Common myeloid progenitor, CD34-positive (primary cell): Measurements from ENCODE around the gene CYP3A4.

Source experiments
- CTCF ChIA-PET: fragments of 350-600 bp; sonication (Branson Sonifier 250); formaldehyde crosslinking; loops from one replicate; lab custom pipeline; 2021; ENCODE audit warnings: antibody characterized with exemption; lab: Charles Lee
- POLR2A ChIA-PET: fragments of 350-600 bp; sonication (Branson Sonifier 250); formaldehyde crosslinking; loops from one replicate; lab custom pipeline; 2021; ENCODE audit warnings: antibody characterized with exemption; lab: Charles Lee
- DNase-seq, 3 donors: peaks; one replicate each; pipeline versions ENCODE4 v3.0.0 to v3.0.0-alpha.2; 2013
- H3K27ac ChIP-seq, 2 experiments: 1 replicate in 1 of 2; 2 replicates in 1 of 2; pipeline ENCODE4 v1.7.0; 2013; ENCODE audit warnings: inconsistent platforms in 2 of 2, low read length in 2 of 2, mild to moderate bottlenecking in 2 of 2, low read depth in 1 of 2, moderate library complexity in 1 of 2; ENCODE audit not compliant: severe bottlenecking in 2 of 2, insufficient read depth in 1 of 2, poor library complexity in 1 of 2
- H3K27me3 ChIP-seq, 5 experiments: replicated peaks in 2 of 5; 1 replicate in 3 of 5; 2 replicates in 2 of 5; pipeline versions ENCODE4 v1.6.1 to v1.7.0; 2013; ENCODE audit warnings: low read length in 4 of 5, mild to moderate bottlenecking in 2 of 5, moderate library complexity in 2 of 5, inconsistent platforms in 1 of 5; ENCODE audit not compliant: insufficient read depth in 5 of 5, control insufficient read depth in 4 of 5
- H3K36me3 ChIP-seq, 4 experiments: 1 replicate in 2 of 4; 2 replicates in 2 of 4; pipeline versions ENCODE4 v1.6.1 to v1.7.0; 2013; ENCODE audit warnings: low read length in 3 of 4, control low read depth in 1 of 4, mild to moderate bottlenecking in 1 of 4; ENCODE audit not compliant: control insufficient read depth in 4 of 4, insufficient read depth in 4 of 4
- H3K4me1 ChIP-seq, 4 experiments: 1 replicate in 3 of 4; 2 replicates in 1 of 4; pipeline versions ENCODE4 v1.6.1 to v1.7.1; 2013; ENCODE audit warnings: low read length in 3 of 4, mild to moderate bottlenecking in 3 of 4, control low read depth in 1 of 4, inconsistent platforms in 1 of 4, moderate library complexity in 1 of 4; ENCODE audit not compliant: control insufficient read depth in 4 of 4, insufficient read depth in 4 of 4; ENCODE audit errors: control extremely low read depth in 1 of 4
- H3K4me3 ChIP-seq, 7 experiments: 1 replicate in 4 of 7; 2 replicates in 3 of 7; pipeline versions ENCODE4 v1.5.1 to v1.7.0; 2013; ENCODE audit warnings: mild to moderate bottlenecking in 7 of 7, low read length in 6 of 7, moderate library complexity in 6 of 7, inconsistent platforms in 2 of 7, low read depth in 2 of 7, control low read depth in 1 of 7; ENCODE audit not compliant: insufficient read depth in 4 of 7, control insufficient read depth in 1 of 7; ENCODE audit errors: extremely low read depth in 1 of 7
- H3K9me3 ChIP-seq, 5 experiments: 1 replicate in 4 of 5; 2 replicates in 1 of 5; pipeline versions ENCODE4 v1.6.1 to v1.7.1; 2013; ENCODE audit warnings: low read length in 4 of 5, mild to moderate bottlenecking in 2 of 5, inconsistent platforms in 1 of 5, low read depth in 1 of 5, moderate library complexity in 1 of 5; ENCODE audit not compliant: control insufficient read depth in 4 of 5, insufficient read depth in 2 of 5; ENCODE audit errors: control extremely low read depth in 1 of 5
- WGBS: methylation state at CpG from one replicate; pipeline ENCODE4 v1.1.5; 2013; ENCODE audit not compliant: insufficient coverage; 5-methylcytosine and 5-hydroxymethylcytosine counted together

The CYP3A4 gene

GRCh38 chr7:99825452-99825851 lies 41.5 kb upstream of the CYP3A4 start:
- H3K4me1 ChIP-seq: no peaks in the 10 kb centered on the region
- no peak overlapping the region for H3K4me3 ChIP-seq
- peaks cover 0 to 6% (median 3%) of the 10 kb centered on the region in 5 experiments for H3K27me3 ChIP-seq
- no peaks in the 10 kb centered on the region for H3K9me3 ChIP-seq
- POLR2A ChIA-PET: no interaction called here
- H3K27ac ChIP-seq: no peak overlapping the region
- no peak for DNase-seq
- WGBS: no CpG with 5 or more reads among the region's 1 CpG
- CTCF ChIA-PET: no interaction called here
- H3K36me3 ChIP-seq: no peaks in the 10 kb centered on the region

GRCh38 chr7:99824091-99824490 lies 40.1 kb upstream of the CYP3A4 start:
- Histone ChIP-seq H3K36me3 (no peaks in the 10 kb centered on the region), H3K9me3 (no peaks in the 10 kb centered on the region), H3K4me3 (no peak overlapping the region), H3K27me3 (peaks cover 0 to 7% (median 3%) of the 10 kb centered on the region in 5 experiments), H3K27ac (no peak overlapping the region), H3K4me1 (no peaks in the 10 kb centered on the region)
- WGBS: 100% methylated on average over 1 of the region's 3 CpGs
- ChIA-PET CTCF (no interaction called here), POLR2A (no interaction called here)
- DNase-seq: no peak

- Histone ChIP-seq H3K4me3 (no peak overlapping the region), H3K9me3 (no peaks in the 10 kb centered on the region), H3K36me3 (no peaks in the 10 kb centered on the region), H3K4me1 (no peaks in the 10 kb centered on the region), H3K27ac (no peak overlapping the region), H3K27me3 (peaks cover 0 to 8% (median 0%) of the 10 kb centered on the region in 5 experiments)
- WGBS: 93% methylated on average over 4 of the region's 4 CpGs
- ChIA-PET POLR2A (no interaction called here), CTCF (no interaction called here)
- no peak for DNase-seq
These were observed 39.0 kb upstream of the CYP3A4 start for GRCh38 chr7:99822731-99823718.

GRCh38 chr7:99820408-99821027 lies 36.5 kb upstream of the CYP3A4 start:
- CTCF ChIA-PET: no interaction called here
- POLR2A ChIA-PET: no interaction called here
- peaks cover 0 to 8% (median 0%) of the 10 kb centered on the region in 5 experiments for H3K27me3 ChIP-seq

DNA sequence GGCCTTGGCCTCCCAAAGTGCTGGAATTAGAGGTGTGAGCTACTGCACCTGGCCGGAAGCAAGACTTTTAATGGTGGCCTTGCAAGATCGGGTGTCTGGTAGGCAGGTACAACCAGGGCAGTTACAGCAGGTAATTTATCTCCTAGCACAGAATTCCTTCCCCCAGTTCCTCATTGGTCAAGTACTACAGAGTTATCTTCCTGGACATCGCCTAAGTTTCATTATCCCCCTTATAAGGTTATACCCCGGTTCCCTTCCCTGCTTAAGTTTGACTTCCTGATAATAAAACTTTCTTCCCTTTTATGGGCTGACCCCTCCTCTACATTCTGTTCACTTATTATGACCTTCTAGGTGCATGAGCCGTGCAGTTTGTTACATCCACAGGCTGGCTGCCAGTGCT lies 24.8 kb upstream of the CYP3A4 start:
- H3K36me3 ChIP-seq: no peaks in the 10 kb centered on the region
- no peak overlapping the region for H3K4me3 ChIP-seq
- no peak for DNase-seq
- ChIA-PET POLR2A (no interaction called here), CTCF (no interaction called here)
- no peaks in the 10 kb centered on the region for H3K4me1 ChIP-seq
- H3K27ac ChIP-seq: no peak overlapping the region
- H3K9me3 ChIP-seq: peaks cover 0 to 9% (median 2%) of the 10 kb centered on the region in 5 experiments
- no peaks in the 10 kb centered on the region for H3K27me3 ChIP-seq
- 77% methylated on average over 5 of the region's 5 CpGs for WGBS

More at GRCh38 chr7:99820408-99821027, 36.5 kb upstream of the CYP3A4 start:
- Histone ChIP-seq H3K4me1 (no peaks in the 10 kb centered on the region), H3K4me3 (no peak overlapping the region), H3K9me3 (no peaks in the 10 kb centered on the region), H3K36me3 (no peaks in the 10 kb centered on the region), H3K27ac (no peak overlapping the region)
- 100% methylated on average over 1 of the region's 2 CpGs for WGBS
- no peak for DNase-seq

GRCh38 chr7:99806839-99807478 lies 23.0 kb upstream of the CYP3A4 start:
- Histone ChIP-seq H3K36me3 (no peaks in the 10 kb centered on the region), H3K9me3 (peaks cover 0 to 9% (median 2%) of the 10 kb centered on the region in 5 experiments), H3K4me1 (no peaks in the 10 kb centered on the region), H3K4me3 (no peak overlapping the region), H3K27ac (peak overlapping the region in 1 of 2 experiments; percentile 75), H3K27me3 (no peaks in the 10 kb centered on the region)
- POLR2A ChIA-PET: no interaction called here
- peak in 2 of 3 donors; percentile 5 to 40 for DNase-seq
- CTCF ChIA-PET: interaction anchor here (0.9 kb wide), 1 partner anchor 28 kb away, joined by 3 read pairs; no protein-coding TSS in a partner anchor
- no CpG with 5 or more reads among the region's 3 CpGs for WGBS
